Keratinocyte (primary cell): ENCODE data around the gene KSR2. TPM values are rescaled to one million over a fixed set of nuclear protein-coding genes. Genes with fewer than 3 reads are reported as not detected.

Experiments used
- DNase-seq: peaks from one replicate; pipeline ENCODE4 v3.0.0-alpha.2; 2011; ENCODE audit warnings: low read depth, missing footprints, low spot score
- FAIRE-seq: peaks from 2 replicates; lab custom pipeline; 2011; peaks lifted over from hg19 to GRCh38; lab: Jason Lieb, UNC
- H2AFZ ChIP-seq: 2 replicates; pipeline ENCODE4 v1.6.0; 2012; ENCODE audit warnings: low read length, control low read depth, inconsistent platforms; ENCODE audit not compliant: control insufficient read depth
- H3K27ac ChIP-seq: 2 replicates; pipeline ENCODE4 v1.5.1; 2011; ENCODE audit warnings: low read length; ENCODE audit not compliant: control insufficient read depth, insufficient read depth
- H3K27me3 ChIP-seq: 3 replicates; pipeline ENCODE4 v1.6.0; 2011; ENCODE audit warnings: low read length; ENCODE audit not compliant: control insufficient read depth, insufficient read depth; ENCODE audit errors: extremely low read depth
- H3K36me3 ChIP-seq, 2 experiments: 2 replicates in 1 of 2; 3 replicates in 1 of 2; pipeline ENCODE4 v1.5.1; 2011; ENCODE audit warnings: low read length in 2 of 2, mild to moderate bottlenecking in 1 of 2; ENCODE audit not compliant: control insufficient read depth in 2 of 2, insufficient read depth in 2 of 2; ENCODE audit errors: extremely low read depth in 1 of 2
- H3K4me1 ChIP-seq: 3 replicates; pipeline ENCODE4 v1.5.1; 2011; ENCODE audit warnings: low read length; ENCODE audit not compliant: control insufficient read depth, insufficient read depth; ENCODE audit errors: extremely low read depth
- H3K4me2 ChIP-seq: 3 replicates; pipeline ENCODE4 v1.6.0; 2011; ENCODE audit warnings: low read depth, low read length; ENCODE audit not compliant: control insufficient read depth, insufficient read depth; ENCODE audit errors: extremely low read depth
- H3K4me3 ChIP-seq, 3 experiments: fragments of 200-600 bp in 1 of 3; sonication (generic) in 1 of 3; 2 replicates in 2 of 3; 3 replicates in 1 of 3; pipeline ENCODE4 v1.5.1; 2011 to 2016; ENCODE audit warnings: low read length in 3 of 3, mild to moderate bottlenecking in 3 of 3, control low read depth in 2 of 3, inconsistent platforms in 1 of 3, low read depth in 1 of 3, mixed read lengths in 1 of 3, mixed run types in 1 of 3, moderate library complexity in 1 of 3; ENCODE audit not compliant: control insufficient read depth in 2 of 3, insufficient read depth in 2 of 3; ENCODE audit errors: extremely low read depth in 1 of 3
- H3K79me2 ChIP-seq: 2 replicates; pipeline ENCODE4 v1.6.0; 2012; ENCODE audit warnings: low read length; ENCODE audit not compliant: control insufficient read depth, insufficient read depth
- H3K9ac ChIP-seq: 3 replicates; pipeline ENCODE4 v1.6.0; 2011; ENCODE audit warnings: low read length; ENCODE audit not compliant: control insufficient read depth, insufficient read depth; ENCODE audit errors: extremely low read depth
- H3K9me1 ChIP-seq: 3 replicates; pipeline ENCODE4 v1.6.0; 2011; ENCODE audit warnings: low read length; ENCODE audit not compliant: control insufficient read depth, insufficient read depth; ENCODE audit errors: extremely low read depth
- H3K9me3 ChIP-seq: 2 replicates; pipeline ENCODE4 v1.5.1; 2012; ENCODE audit warnings: low read depth, low read length; ENCODE audit not compliant: control insufficient read depth
- H4K20me1 ChIP-seq: 3 replicates; pipeline ENCODE4 v1.6.0; 2011; ENCODE audit warnings: low read length; ENCODE audit not compliant: control insufficient read depth, insufficient read depth; ENCODE audit errors: extremely low read depth
- EZH2 ChIP-seq: IDR thresholded peaks from one replicate; pipeline ENCODE4 v1.6.1; 2012; ENCODE audit warnings: inconsistent platforms, mild to moderate bottlenecking, low read length, moderate library complexity
- dilution Hi-C: fragments of 300-500 bp; cut with MboI; formaldehyde crosslinking; loops from one replicate; pipeline ENCODE4 v1.7.0; 2020; ENCODE audit warnings: low sequenced_read_pairs; ENCODE audit not compliant: extremely low pct_ligation_motif_present
- polyA plus RNA-seq, 5 experiments: library from polyadenylated mRNA; depleted of rRNA in 3 of 5; stranded (reverse) in 3 of 5; stranded (forward) in 1 of 5; unstranded in 1 of 5; fragments of >200 nt; gene quantifications; 1 replicate in 1 of 5; 2 replicates in 3 of 5; 3 replicates in 1 of 5; pipeline versions ENCODE4 v1.2.1 to v1.2.3, GENCODE V29; 2011 to 2012; ENCODE audit warnings: missing spikeins in 2 of 5, low read depth in 1 of 5, low replicate concordance in 1 of 5
- TF ChIP-seq, protein P1 (sequence below), 3 experiments: IDR thresholded peaks in 1 of 3; conservative IDR thresholded peaks in 1 of 3; optimal IDR thresholded peaks in 1 of 3; 2 replicates in 2 of 3; 3 replicates in 1 of 3; pipeline versions ENCODE3 to v1.5.1; 2011; ENCODE audit warnings: low read length in 3 of 3, mild to moderate bottlenecking in 3 of 3, moderate library complexity in 2 of 3, control low read depth in 1 of 3, inconsistent platforms in 1 of 3; ENCODE audit not compliant: insufficient read depth in 2 of 3; ENCODE audit errors: extremely low read depth in 1 of 3

Gene KSR2
- polyA plus RNA-seq, 1 donor (not counting 4 experiments of a cell fraction or from before 2014, with no cell fraction given), result 0.01 TPM

DNA sequence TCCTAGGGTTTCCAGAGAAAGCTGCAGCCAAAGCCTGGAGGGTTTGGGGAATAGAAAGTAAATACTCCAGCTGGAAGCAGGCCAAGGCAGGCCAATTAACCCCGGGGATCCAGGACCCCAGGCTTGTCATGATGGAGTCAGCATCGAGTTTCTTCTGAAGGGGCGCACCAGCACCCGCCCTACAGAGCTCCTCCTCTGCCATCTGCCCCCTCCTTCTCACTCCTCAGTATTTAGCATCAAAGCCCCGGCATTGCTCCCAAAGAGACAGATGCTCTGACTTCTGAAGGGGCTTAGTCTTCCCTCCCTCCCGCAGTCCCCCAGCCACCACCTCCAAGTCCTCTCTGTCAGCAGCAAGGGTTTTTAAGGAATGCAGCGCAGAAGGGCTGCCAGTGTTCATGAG lies 322.3 kb downstream of the KSR2 start:
- H3K27ac ChIP-seq, result no peak overlapping the region
- H3K9me3 ChIP-seq, result no peaks in the 10 kb centered on the region
- H3K4me2 ChIP-seq, result no peak overlapping the region
- no peaks in the 10 kb centered on the region for H3K79me2 ChIP-seq
- peaks cover 22% of the 10 kb centered on the region for H3K27me3 ChIP-seq
- no peaks in the 10 kb centered on the region for H3K4me1 ChIP-seq
- no peak for DNase-seq
- no peak overlapping the region for H2AFZ ChIP-seq
- no peak overlapping the region for H3K4me3 ChIP-seq
- no peaks in the 10 kb centered on the region for H3K36me3 ChIP-seq
- H3K9me1 ChIP-seq, result no peaks in the 10 kb centered on the region
- no peak overlapping the region for H3K9ac ChIP-seq
- no peak for FAIRE-seq
- dilution Hi-C loops, result no loop called here
- H4K20me1 ChIP-seq, result no peaks in the 10 kb centered on the region
- no peak for TF ChIP-seq EZH2
- TF ChIP-seq, protein P1, sequence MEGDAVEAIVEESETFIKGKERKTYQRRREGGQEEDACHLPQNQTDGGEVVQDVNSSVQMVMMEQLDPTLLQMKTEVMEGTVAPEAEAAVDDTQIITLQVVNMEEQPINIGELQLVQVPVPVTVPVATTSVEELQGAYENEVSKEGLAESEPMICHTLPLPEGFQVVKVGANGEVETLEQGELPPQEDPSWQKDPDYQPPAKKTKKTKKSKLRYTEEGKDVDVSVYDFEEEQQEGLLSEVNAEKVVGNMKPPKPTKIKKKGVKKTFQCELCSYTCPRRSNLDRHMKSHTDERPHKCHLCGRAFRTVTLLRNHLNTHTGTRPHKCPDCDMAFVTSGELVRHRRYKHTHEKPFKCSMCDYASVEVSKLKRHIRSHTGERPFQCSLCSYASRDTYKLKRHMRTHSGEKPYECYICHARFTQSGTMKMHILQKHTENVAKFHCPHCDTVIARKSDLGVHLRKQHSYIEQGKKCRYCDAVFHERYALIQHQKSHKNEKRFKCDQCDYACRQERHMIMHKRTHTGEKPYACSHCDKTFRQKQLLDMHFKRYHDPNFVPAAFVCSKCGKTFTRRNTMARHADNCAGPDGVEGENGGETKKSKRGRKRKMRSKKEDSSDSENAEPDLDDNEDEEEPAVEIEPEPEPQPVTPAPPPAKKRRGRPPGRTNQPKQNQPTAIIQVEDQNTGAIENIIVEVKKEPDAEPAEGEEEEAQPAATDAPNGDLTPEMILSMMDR (optimal IDR thresholded peaks at IDR 0.05 in 1 of 3, IDR thresholded peaks at IDR 0.05 in 1 of 3, conservative IDR thresholded peaks at IDR 0.05 in 1 of 3; ENCODE audit: extremely low read depth in 1 of 3, insufficient read depth in 2 of 3, low read length in 3 of 3), result no peak

DNA sequence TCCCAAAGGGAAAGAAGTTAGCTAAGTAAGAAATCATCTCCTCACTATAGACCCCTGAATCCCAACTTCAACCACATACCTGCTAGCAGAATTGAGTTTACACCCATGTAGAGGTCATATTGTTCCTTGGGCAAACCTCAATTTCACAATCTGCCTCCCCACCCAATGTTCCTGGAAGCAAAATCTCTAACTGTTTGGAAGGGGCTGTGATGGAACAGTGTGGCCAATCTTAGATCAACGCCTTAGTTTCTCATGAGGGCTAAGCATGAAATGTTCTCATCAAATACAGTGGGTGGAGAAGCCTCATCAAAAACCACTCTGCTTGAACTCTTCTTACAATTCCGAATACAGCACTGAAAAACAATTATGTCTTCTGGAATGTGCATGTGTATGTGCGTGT lies 323.3 kb downstream of the KSR2 start:
- no peaks in the 10 kb centered on the region for H3K9me3 ChIP-seq
- no peak overlapping the region for H3K27ac ChIP-seq
- H3K4me3 ChIP-seq, result no peak overlapping the region
- FAIRE-seq (no peak), DNase-seq (no peak)
- TF ChIP-seq EZH2, result no peak
- TF ChIP-seq, protein P1 (optimal IDR thresholded peaks at IDR 0.05 in 1 of 3, IDR thresholded peaks at IDR 0.05 in 1 of 3, conservative IDR thresholded peaks at IDR 0.05 in 1 of 3; ENCODE audit: extremely low read depth in 1 of 3, insufficient read depth in 2 of 3, low read length in 3 of 3), result no peak
- no peak overlapping the region for H3K4me2 ChIP-seq
- dilution Hi-C loops, result no loop called here
- no peak overlapping the region for H2AFZ ChIP-seq
- no peaks in the 10 kb centered on the region for H4K20me1 ChIP-seq
- peaks cover 22% of the 10 kb centered on the region for H3K27me3 ChIP-seq
- no peaks in the 10 kb centered on the region for H3K36me3 ChIP-seq
- H3K79me2 ChIP-seq, result no peaks in the 10 kb centered on the region
- no peak overlapping the region for H3K9ac ChIP-seq
- no peaks in the 10 kb centered on the region for H3K4me1 ChIP-seq
- no peaks in the 10 kb centered on the region for H3K9me1 ChIP-seq
